ENCODE data around the gene PSMG3.
"Not testable (repeated sequence)": the region's sequence is repeated elsewhere in the genome, so short reads cannot be mapped to it uniquely, and the experiment has no call there.

PSMG3 gene

DNA sequence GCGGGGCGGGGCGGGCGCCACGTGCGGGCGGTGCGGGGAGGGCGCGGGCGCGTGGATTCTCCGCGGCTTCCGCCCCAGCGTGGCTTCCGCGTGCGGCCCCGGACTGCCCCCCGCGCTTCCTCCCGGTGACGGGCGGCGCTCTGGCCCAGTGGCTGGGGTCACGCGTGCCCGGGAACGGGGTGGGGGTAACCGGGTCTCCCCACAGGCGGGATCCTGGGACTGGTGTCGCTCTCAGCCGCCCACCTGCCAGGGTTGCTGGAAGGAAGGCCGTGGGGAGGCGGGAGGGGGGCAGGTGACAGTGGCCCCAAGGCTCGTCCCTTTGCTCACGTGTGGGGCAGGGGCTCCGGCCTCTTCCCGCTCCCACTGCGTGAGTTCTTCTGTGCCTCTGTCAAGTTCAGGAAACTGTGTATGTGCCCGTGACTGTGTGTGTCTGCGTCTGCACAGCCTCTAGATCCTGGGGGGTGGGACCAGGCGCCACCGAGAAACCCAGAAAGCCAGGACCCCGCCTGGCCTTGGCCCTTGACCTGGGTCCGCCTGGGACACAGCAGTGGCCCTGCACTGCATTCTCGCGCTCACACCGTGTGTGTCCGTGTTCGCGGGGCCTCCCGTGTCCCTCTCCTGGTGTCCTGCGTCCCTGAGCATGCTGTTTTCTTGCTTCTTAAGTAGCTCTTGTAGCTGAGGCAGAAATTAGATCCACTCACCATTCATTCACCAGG lies 38.4 kb downstream of the PSMG3 start:
- DNase-seq, result no peak

DNA sequence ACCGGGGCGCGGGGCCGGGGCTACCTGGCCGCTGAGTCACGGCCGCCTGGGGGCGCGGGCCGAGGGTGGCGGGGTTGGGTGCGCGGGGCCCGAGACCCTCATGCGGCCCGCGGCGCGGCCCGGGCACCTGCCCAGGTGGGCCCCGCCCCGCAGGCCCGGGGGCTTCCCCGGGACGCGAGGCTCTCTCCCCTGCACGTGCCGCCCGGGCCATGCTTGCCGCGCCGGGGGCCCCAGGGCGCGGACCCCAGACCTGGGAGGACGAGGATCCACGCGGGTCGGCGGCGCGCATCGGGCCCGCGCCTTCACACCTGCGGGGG lies 38.9 kb downstream of the PSMG3 start:
- no peak for DNase-seq

DNA sequence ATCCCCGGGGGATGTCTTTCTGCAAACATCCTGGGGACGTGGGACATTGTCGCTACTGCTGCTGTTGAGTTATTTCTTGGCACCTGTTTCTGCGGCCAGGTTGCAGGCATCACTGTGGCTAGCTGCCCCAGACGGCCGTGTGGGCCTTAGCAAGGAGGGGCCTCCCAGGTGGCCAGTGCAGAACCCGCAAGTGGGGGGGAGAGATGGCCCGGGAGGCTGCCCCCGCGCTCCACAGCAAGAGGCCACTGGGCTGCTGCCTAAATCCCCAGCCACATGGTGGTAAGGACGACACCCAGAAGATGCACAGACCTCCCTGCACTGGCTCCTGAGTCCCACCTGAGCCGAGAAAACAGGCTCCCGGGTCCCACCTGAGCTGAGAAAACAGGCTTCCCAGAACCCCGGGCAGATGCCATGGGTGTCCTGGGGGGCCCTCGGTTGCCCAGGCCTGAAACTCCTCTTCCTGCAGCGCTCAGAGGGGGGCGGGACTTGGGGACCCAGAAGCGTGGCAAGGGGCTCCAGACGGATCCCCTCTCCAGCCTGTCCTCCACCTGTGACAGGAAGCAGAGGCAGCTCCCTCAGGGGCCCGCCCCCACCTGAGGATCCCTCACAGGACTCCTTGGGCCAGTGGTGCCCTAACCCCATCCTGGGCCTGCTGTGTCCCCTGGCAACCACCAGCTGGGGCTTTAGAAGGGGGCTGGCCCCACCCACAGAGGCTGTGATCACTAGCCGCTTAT lies 40.3 kb downstream of the PSMG3 start:
- DNase-seq, result no peak

GRCh38 chr7:1526271-1526754 lies 43.5 kb downstream of the PSMG3 start:
- DNase-seq, result no peak

DNA sequence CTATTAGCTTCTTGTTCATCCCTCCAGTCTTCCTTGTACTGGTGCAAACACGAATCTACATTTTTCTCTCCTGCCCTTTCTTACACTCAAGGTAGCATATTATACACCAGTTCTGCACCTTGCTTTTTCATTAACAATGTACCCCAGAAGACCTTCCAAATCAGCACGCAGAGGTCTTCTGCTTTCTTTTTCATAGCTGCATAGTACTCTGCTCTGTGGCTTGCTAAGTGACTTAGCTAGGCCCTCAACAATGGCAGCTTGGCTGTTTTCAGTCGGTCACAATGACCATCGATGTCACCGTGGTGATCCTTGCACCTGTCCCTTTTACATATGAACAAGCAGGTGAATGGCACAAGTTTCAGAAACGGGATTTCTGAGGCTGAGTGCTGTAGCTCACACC lies 44.4 kb downstream of the PSMG3 start:
- DNase-seq, result no peak

GRCh38 chr7:1523844-1524243 lies 46.0 kb downstream of the PSMG3 start:
- no peak for DNase-seq

GRCh38 chr7:1523208-1523607 lies 46.6 kb downstream of the PSMG3 start:
- no peak for DNase-seq

- no peak for DNase-seq
Measured at GRCh38 chr7:1521456-1521855, 48.4 kb downstream of the PSMG3 start.

- no peak for DNase-seq
Measured at GRCh38 chr7:1520539-1521234, 49.1 kb downstream of the PSMG3 start.

DNA sequence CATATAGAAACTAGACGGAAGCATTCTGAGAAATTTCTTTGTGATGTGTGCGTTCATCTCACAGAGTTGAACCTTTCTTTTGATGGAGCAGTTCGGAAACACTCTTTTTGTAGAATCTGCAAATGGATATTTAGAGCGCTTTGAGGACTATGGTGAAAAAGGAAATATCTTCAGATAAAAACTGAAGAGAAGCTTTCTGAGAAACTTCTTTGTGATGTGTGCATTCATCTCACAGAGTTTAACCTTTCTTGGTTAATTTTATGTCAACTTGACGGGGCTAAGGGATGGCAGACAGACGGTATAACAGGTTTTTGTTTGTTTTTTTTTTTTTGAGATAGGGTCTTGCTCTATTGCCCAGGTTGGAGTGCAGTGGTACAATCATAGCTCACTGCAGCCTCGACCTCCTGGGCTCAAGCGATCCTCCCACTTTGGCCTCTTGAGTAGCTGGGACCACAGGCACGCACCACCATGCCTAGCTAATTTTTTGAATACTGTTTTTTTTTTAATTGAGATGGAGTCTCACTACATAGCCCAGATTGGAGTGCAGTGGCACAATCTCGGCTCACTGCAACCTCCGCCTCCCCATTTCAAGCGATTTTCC lies 50.4 kb downstream of the PSMG3 start:
- not testable (repeated sequence) for DNase-seq

Measured in NCI-H187 treated with DMSO at 0.1 percent for 48 hours (cell line).